Right ventricle myocardium inferior (tissue), 1 donor: ENCODE data around the gene AHCYL2. TPM values are rescaled to one million over a fixed set of nuclear protein-coding genes. Genes with fewer than 3 reads are reported as not detected.
"Not testable (repeated sequence)": the region's sequence is repeated elsewhere in the genome, so short reads cannot be mapped to it uniquely, and the experiment has no call there.

Experiments used
- ATAC-seq: fragments of 200-7000 bp; cut with Tn5 transposase; one replicate; pipeline ENCODE4 v1.9.1; 2020; ENCODE audit warnings: mild to moderate bottlenecking, moderate library complexity
- DNase-seq: peaks from one replicate; pipeline ENCODE4 v3.0.0; 2021; ENCODE audit errors: missing footprints
- intact Hi-C: fragments of 100-400 bp; cut with DNase I; formaldehyde crosslinking; loops from one replicate; pipeline ENCODE4 v1.11.0; 2022
- total RNA-seq: library from RNA; stranded (reverse); fragmentation: NEBNext Ultra II Directional; extraction: Animal tissue kit (Norgen Biotek cat#: 25700); gene quantifications from one replicate; pipeline ENCODE4 v1.2.1, GENCODE V29; 2021
- donor health status: DM: no; HTN: yes; CAD: no; lungs with severe emphysema.

The AHCYL2 gene
- total RNA-seq, 1 donor from 2014 or later: 4.0 TPM

DNA sequence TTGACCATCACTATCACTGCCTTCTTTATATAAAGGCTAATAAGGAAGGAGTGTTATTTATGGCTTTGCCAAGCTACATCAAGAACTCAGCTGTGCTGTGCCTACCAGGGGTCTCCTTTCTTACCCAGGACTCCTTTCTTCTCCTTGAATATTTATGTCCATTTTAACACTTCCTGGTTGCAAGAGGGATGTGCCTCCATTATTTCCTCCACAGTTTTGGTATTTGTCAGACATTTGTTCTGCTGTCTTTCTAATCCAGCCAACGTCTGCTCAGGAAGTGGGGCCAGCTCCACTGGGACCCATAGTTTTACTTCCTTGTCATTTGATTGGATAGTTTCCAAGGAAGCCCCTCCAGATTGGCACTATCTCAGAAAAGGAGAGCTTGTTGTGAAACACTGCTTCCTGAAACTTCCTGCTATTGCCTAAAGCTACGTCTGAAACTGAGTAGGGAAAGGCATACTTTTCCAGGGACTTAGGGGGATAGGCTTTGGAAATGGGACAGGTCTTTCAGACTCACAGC lies 202.8 kb downstream of the AHCYL2 start:
- ATAC-seq: no peak
- intact Hi-C loops: no loop called here

GRCh38 chr7:129431911-129432643 lies 207.2 kb downstream of the AHCYL2 start:
- ATAC-seq (no peak), DNase-seq (no peak)
- intact Hi-C loops: loop anchor here (5.0 kb wide), 1 partner anchor 40 kb away; no protein-coding TSS in a partner anchor

More for the DNA sequence above, 202.8 kb downstream of the AHCYL2 start:
- DNase-seq: no peak

- peak; percentile 97 for DNase-seq
- intact Hi-C loops: loop anchor here (5.0 kb wide), 1 partner anchor 38 kb away; no protein-coding TSS in a partner anchor
- peak; percentile 98 for ATAC-seq
Observed at GRCh38 chr7:129433847-129434674, 209.2 kb downstream of the AHCYL2 start, which contains the start of gene STRIP2. Gene STRIP2 (plus strand): TSS chr7:129434432. CDS start chr7:129434473, 41 bp downstream.

DNA sequence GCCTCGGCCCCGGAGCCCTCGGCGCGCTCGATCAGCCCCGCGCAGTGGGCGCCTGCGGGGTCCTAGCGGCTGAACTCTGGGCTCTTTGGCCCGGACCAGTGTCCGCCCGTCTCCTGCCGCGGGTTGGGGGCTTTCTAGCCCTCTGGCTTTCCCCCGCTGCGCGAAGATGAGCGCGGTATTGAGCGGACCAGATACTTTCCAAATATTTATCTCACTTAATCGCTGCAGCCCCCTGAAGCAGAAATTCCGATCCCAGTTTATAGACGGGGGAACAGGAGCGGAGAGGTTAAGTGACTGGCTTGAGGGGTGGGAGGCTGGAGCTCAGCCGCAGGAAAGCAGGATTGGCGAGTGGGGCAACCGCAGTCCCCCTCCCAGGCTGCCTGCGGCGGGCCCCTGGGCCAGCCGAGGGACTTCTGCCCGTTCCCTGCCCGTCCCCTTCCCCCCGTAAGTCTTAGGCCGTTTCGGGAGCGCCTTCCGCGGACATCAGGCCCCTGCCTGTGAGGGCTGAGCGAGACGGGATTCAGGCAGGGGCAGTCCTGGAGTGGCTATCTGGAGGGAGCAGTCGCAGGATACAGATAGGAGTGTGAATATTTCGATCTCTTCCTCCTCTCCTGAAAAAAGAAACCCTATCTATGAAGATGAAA lies 210.0 kb downstream of the AHCYL2 start:
- DNase-seq (no peak), ATAC-seq (peak; percentile 32)
- intact Hi-C loops: loop anchor here (5.0 kb wide), 1 partner anchor 38 kb away; no protein-coding TSS in a partner anchor

- no peak for DNase-seq
- no peak for ATAC-seq
- intact Hi-C loops: no loop called here
Observed at GRCh38 chr7:129435414-129435829, 210.6 kb downstream of the AHCYL2 start.

DNA sequence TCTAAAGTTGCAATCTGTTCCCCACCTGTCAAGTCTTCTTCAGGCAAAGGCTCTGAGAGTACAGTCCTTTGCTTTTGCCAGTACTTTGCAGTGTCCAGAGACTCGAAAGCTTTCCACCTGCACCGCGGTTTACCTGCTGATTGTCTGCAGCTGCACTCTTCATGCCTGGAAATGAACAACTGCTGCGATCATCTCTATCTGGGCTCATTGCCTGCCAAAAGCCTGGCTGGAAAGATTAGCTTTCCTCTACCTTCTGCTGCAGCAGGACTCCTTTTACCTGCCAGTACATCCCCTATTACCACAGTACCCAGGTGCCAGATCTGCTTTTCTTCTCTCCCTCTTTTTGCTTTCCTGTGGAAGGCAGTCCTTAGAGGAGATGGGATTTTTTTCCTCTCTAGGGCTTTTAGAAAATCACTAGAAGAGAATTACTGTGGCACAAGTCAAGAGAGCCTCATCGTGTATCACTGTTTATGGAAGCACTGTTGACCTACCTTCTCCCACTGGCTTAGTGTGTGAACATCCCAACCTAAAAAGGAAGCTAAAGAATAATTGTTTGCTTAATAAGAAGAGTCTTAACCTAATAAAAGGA lies 211.6 kb downstream of the AHCYL2 start:
- intact Hi-C loops: no loop called here
- ATAC-seq (no peak), DNase-seq (no peak)

DNA sequence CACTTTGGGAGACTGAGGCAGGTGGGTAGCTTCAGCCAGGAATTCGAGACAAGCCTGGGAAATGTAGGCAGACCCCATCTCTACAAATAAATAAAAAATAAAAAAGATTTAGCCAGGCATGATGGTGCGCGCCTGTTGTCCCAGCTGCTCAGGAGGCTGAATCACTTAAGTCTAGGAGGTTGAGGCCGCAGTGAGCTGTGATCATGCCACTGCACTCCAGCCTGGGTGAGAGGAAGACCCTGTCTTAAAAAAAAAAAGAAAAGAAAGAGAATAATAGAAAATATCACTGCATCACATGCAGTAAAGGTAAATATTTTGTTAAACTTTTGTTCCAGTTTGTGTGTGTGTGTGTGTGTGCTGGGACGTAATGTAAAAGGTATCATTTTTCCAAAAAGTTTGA lies 212.4 kb downstream of the AHCYL2 start:
- intact Hi-C loops: no loop called here
- DNase-seq (no peak), ATAC-seq (no peak)

DNA sequence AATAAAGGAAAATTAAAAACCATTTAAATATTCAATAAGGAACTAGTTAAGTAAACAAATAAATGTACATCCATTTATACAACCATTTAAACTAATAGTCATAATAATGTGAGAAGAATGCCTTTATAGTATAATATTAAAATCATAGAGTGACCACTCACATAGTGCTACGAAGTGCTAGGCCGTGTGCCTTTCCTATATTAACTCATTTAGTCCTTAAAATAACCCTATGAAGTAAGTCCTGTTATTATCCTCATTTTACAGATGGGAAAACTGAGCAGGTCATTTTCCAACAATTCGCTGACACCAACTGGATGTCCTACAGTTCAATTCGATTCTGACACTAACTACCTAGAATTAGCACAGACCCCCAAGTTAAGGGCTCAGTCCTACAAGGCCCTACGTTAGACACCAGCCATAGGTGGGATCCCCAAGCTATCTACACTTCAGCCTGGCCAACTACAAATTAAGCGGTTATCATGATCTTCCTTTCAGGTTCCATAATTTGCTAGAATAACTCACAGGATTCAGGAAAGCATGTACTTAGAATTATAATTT lies 213.5 kb downstream of the AHCYL2 start:
- intact Hi-C loops: no loop called here
- ATAC-seq (no peak), DNase-seq (no peak)

DNA sequence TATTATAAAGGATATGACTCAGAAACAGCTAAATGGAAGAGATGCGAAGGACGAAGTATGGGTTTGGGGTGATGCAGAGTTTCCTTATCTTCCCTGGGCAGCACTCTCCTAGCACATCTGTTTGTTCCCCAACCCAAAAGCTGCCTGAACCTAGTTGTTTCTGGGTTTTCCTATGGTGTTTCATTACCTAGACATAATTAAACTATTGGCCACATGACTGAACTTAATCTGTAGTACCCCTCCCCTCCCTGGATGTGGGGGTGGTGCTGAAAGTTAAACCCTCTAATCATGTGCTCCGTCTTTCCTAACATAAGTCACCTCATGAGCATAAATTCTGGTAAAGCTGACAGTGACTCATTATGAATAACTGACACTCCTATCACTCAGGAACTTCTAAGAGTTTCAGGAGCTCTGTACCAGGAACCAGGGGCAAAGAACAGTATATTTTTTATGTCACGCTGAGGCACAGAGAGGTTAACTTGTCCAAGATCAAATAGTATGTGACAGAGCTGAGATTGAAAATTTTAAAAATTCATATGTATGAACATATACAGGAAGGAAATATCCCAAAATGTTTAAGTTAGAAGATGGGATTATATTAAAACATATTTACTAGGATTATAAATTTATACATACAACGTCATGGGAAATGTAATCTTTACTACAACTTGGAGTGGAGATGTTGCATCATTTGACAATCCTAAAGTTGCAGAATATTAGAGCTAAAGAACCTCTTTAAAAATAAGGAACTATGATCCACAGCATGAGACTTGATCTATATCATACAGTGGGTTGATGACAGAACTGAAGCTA lies 214.2 kb downstream of the AHCYL2 start:
- DNase-seq: no peak
- ATAC-seq: no peak
- intact Hi-C loops: no loop called here

GRCh38 chr7:129439963-129440625 lies 215.3 kb downstream of the AHCYL2 start:
- ATAC-seq (no peak), DNase-seq (no peak)
- intact Hi-C loops: no loop called here

DNA sequence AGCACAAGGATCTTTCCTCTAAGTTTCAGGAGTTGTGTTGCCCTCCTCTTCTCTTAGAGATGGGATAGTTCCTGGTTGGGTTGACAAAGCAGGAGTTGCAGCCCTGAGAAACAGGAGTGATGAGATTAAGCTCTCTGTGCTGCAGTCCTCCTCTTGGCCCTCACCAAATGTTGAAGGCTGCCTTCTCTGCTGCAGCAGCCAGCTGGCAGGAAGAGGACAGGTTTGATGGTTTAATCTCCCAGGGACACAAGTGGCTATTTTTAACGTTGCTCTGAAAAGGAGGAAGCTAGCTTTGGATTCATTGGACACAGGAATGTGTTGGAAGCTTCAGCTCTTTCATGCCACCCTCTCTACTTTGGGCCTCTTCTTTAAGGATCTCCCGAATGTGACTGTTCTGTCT lies 218.8 kb downstream of the AHCYL2 start:
- no peak for DNase-seq
- peak; percentile 96 for ATAC-seq

DNA sequence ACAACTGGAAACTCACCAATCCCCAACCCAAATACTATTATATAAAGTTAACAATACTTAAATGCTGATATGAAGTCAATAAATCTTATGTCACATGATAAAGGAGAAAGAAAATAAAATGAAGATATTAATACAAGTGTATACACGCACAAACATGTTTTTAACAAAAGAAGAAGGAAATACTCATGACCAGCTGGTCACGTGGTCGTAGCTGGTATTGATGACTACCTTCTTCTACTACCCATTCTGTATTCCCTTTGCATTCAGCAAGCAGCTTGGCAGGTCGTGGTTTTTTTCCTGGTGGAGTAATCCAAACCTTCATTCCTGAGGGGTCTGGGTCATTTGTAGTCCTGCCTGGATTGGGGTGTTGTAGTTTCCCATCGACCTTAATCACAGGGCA lies 219.9 kb downstream of the AHCYL2 start:
- intact Hi-C loops, DNase-seq, ATAC-seq: not testable (repeated sequence)

More for the DNA sequence above, 218.8 kb downstream of the AHCYL2 start:
- intact Hi-C loops: no loop called here

- intact Hi-C loops, ATAC-seq, DNase-seq: not testable (repeated sequence)
Observed at GRCh38 chr7:129446925-129447324, 222.1 kb downstream of the AHCYL2 start.

- ATAC-seq, DNase-seq, intact Hi-C loops: not testable (repeated sequence)
Observed at GRCh38 chr7:129447445-129447844, 222.6 kb downstream of the AHCYL2 start.

DNA sequence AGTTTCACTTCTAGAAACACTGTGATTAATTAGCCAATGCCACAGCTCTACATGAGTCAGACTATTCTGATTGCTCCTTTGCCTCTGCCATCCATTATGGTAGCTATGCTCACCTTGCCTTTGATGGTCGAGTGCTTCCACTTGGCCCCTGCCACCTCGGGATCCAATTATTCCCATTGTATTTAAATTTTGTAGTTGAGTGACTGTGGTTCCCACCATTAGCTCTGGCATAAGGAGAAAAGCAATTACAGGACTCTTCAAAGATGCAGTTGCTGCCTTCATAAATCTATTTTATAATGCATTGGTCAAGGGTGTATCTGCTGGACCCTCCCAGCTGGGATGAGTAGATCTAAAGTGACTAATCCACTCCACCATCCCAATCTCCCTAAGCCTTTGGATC lies 223.8 kb downstream of the AHCYL2 start:
- intact Hi-C loops, ATAC-seq, DNase-seq: not testable (repeated sequence)

- no peak for ATAC-seq
Observed at GRCh38 chr7:129450295-129450694, 225.5 kb downstream of the AHCYL2 start.

More at GRCh38 chr7:129450295-129450694, 225.5 kb downstream of the AHCYL2 start:
- intact Hi-C loops: no loop called here
- DNase-seq: no peak
